Caki2 (cell line): ENCODE results near the gene PGGT1B. TPM values are rescaled to one million over a fixed set of nuclear protein-coding genes. Genes with fewer than 3 reads are reported as not detected.
A peak's percentile ranks its signal among the peaks of the same experiment; 100 is the strongest.

Source experiments
- DNase-seq: peaks from one replicate; pipeline ENCODE4 v3.0.0-alpha.2; 2015; ENCODE audit warnings: low read depth
- in situ Hi-C: cut with HindIII; loops from 2 replicates; pipeline ENCODE4 v1.10.0; 2016; ENCODE audit warnings: low sequenced_read_pairs, low pct_unique_long_range_greater_than_20kb, mixed read lengths
- total RNA-seq: library from RNA; depleted of rRNA; stranded (reverse); fragments of >200 nt; shearing (Covaris generic); gene quantifications from 2 replicates; pipeline ENCODE4 v1.2.3, GENCODE V29; 2014; ENCODE audit warnings: low replicate concordance

PGGT1B gene
- total RNA-seq, 1 experiment from 2014 or later = 9.1 TPM

DNA sequence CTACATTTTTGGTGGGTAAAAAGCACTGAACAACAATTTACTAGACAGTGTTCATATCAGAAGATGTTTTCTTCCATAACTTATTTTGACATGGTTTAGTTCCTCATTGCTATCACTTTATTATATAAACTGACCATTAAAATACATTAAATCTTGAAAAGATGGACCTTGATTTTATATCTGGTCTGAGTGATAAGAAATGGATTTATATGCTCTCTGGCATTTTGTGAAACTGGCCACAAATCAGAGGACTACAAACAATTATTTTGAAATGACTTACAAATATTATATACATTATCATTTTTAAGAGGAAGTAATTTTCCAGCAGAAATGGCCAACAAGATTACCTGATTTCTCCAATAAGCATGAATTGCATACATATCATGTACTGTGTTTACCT lies 69.4 kb downstream of the PGGT1B start:
- in situ Hi-C loops = no loop called here
- no peak for DNase-seq

- in situ Hi-C loops = no loop called here
Observed at GRCh38 chr5:115192098-115192497, 70.6 kb downstream of the PGGT1B start.

GRCh38 chr5:115191474-115192031 lies 71.1 kb downstream of the PGGT1B start:
- in situ Hi-C loops = no loop called here
- DNase-seq = no peak

More at GRCh38 chr5:115192098-115192497, 70.6 kb downstream of the PGGT1B start:
- DNase-seq = no peak

DNA sequence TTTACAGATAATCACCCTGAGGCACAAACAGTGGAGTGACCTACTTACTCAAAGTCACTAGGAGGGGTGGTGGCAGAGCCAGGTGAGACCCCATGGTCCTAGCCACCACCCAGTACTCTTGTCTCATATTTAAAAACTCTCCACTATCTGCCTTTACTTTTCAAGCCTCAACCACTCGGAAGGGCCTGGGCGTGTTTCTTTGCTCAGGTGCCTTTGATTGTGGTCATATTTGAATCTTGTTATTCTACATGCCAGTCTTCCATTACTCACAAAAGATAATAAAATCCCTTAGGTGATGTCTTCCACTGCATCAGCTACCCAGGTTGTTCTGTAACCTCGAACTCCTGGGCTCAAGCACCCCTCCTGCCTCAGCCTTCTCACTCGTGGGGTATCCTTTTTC lies 72.3 kb downstream of the PGGT1B start:
- in situ Hi-C loops = no loop called here
- DNase-seq = no peak

GRCh38 chr5:115189866-115190265 lies 72.8 kb downstream of the PGGT1B start:
- no peak for DNase-seq
- in situ Hi-C loops = no loop called here

GRCh38 chr5:115186794-115187193 lies 75.9 kb downstream of the PGGT1B start:
- in situ Hi-C loops = no loop called here

GRCh38 chr5:115184770-115185169 lies 77.9 kb downstream of the PGGT1B start:
- no peak for DNase-seq
- in situ Hi-C loops = no loop called here

More at GRCh38 chr5:115186794-115187193, 75.9 kb downstream of the PGGT1B start:
- DNase-seq = no peak

- in situ Hi-C loops = no loop called here
- no peak for DNase-seq
Observed at GRCh38 chr5:115181757-115182156, 80.9 kb downstream of the PGGT1B start.

DNA sequence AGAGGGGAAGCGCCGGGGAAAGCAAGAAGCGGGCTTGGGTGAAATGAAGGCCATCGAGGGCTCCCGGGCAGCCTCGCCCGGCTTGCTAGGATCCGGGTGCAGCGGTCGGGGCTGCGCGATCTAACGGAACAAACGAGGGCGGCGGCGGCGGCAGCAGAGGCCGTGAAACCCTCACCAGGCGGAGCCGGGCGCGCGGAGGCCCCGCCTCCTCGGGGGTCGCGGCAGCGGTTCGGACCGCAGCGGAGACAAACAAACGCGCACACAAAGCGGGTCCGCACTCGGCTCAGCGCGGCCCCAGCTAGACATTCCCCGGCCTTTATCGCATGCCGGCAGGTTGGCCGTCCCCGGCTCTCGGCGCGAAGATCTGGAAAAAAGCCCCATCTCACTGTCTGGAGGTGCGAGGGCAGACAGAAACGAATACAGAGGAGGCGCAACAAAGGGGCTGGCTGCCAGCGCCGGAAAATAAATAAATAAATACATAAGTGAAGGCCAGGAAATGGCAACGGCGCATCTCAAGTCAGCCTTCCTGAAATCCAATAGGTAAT lies 82.4 kb downstream of the PGGT1B start:
- in situ Hi-C loops = no loop called here
- peak; percentile 8 for DNase-seq

- in situ Hi-C loops = no loop called here
- no peak for DNase-seq
Observed at GRCh38 chr5:115179394-115180164, 83.1 kb downstream of the PGGT1B start.

GRCh38 chr5:115179030-115179393 lies 83.7 kb downstream of the PGGT1B start:
- in situ Hi-C loops = no loop called here
- no peak for DNase-seq

- DNase-seq = no peak
- in situ Hi-C loops = no loop called here
Observed at GRCh38 chr5:115170929-115171510, 91.7 kb downstream of the PGGT1B start.

DNA sequence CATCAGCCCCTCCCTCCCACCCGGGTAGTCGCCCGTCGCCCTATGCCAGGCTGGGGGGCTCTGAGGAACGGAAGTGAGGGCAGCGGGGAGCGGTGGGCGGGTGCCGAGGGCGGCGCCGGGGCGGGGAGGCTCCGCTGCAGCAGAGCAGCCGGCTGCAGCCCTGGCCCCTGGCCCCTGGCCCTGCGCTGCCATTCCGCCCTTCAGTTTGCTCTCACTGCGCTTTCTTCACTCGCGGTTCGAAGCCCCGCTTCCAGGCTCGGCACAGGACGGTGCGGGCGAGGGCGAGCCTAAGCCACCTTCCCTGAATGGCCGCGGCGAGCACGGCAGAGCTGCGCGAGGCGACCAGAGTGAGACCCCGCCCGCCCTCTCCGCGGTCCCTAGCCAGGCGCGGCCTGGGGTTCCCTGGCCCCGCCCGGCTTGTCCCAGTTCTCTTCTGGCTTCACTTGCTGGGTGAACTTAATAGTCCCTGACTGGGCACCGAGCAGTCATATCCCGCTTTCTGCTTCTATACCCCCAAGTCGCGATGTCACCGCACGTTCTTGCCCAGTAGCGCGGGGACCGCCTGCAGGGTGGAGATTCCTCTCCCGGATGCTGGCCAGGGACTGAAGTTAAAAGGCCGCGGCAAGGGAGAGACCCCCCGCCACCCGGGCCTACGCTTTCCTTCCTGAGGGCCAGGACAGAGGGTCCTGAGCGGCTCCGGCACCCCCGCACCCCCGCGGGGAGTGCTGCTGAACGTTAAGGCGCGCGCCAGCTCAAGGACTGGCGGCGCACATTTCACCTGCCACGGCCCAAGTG lies 92.3 kb downstream of the PGGT1B start:
- in situ Hi-C loops = no loop called here
- DNase-seq = no peak

DNA sequence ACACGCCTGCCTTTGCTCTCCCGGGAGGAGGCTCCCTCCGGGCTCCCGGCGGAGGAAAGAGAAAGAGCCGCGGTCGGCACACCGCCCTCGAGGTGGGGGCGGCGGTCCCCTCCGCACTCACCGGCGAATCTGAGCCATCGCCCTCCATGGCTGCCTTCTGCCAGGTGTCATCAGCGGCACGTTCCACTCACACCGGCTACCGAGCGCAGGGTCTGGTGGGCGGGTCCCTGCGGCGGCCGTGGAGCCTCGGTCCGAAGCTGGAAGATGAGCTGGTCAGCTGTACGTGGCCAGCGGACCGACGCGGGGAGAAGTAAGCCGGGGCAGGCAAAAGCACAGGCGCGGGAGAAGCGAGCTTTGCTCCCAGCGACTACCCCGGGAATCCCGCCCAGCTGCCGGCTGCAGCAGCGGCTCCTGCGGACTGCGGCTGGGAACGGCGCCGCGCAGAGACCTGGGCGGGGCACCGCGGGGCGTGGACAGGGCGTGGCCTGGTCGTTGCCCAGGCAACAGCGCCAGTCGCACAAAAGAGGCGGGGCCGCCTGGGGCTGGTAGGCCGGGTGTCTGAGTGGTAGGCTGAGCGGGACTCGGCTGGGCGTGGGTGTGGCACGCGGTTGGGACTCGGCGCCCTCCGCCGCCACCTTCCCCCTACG lies 93.1 kb downstream of the PGGT1B start, which contains the start of gene TRIM36:
TRIM36 (minus strand) TSS at position 422 of the 647 bp plus-strand sequence; CDS start at position 148, 274 bp downstream.
- in situ Hi-C loops = no loop called here
- peak; percentile 93 for DNase-seq

- DNase-seq = peak; percentile 2
Observed at GRCh38 chr5:115168829-115169486, 93.7 kb downstream of the PGGT1B start.

GRCh38 chr5:115166744-115167393 lies 95.8 kb downstream of the PGGT1B start:
- in situ Hi-C loops = no loop called here
- no peak for DNase-seq

More at GRCh38 chr5:115168829-115169486, 93.7 kb downstream of the PGGT1B start:
- in situ Hi-C loops = no loop called here

GRCh38 chr5:115165790-115166189 lies 96.9 kb downstream of the PGGT1B start:
- no peak for DNase-seq
- in situ Hi-C loops = no loop called here
